SK-N-SH (cell line): ENCODE results near the gene TRMT44. TPM values are rescaled to one million over a fixed set of nuclear protein-coding genes. Genes with fewer than 3 reads are reported as not detected.

ENCODE experiments used
- CTCF ChIA-PET: fragments of 300-600, 350-600 bp; formaldehyde crosslinking; extraction: SDS; loops from one replicate; lab custom pipeline; 2021; lab: Yijun Ruan, JAX
- POLR2A ChIA-PET: fragments of 350-600 bp; sonication (Branson Sonifier 250); formaldehyde crosslinking; extraction: SDS; loops from one replicate; lab custom pipeline; 2020; ENCODE audit warnings: antibody characterized with exemption, inconsistent platforms; lab: Yijun Ruan, JAX
- DNase-seq: peaks from one replicate; pipeline ENCODE4 v3.0.0; 2012
- H2AFZ ChIP-seq: fragments of 200-600 bp; sonication (generic); 2 replicates; pipeline ENCODE4 v1.8.1; 2016; ENCODE audit warnings: antibody characterized with exemption, mild to moderate bottlenecking, low read depth
- H3F3A ChIP-seq: fragments of 200-600 bp; sonication (generic); replicated peaks from 2 replicates; pipeline ENCODE3; 2016; ENCODE audit warnings: antibody characterized with exemption, mild to moderate bottlenecking; ENCODE audit not compliant: insufficient read depth
- H3K27ac ChIP-seq, 2 experiments: fragments of 200-500 bp in 1 of 2; fragments of 200-600 bp in 1 of 2; sonication (Bioruptor generic) in 1 of 2; sonication (generic), shearing (Covaris generic) in 1 of 2; 2 replicates each; pipeline versions ENCODE4 v1.5.1 to v1.6.1; 2014 to 2016; ENCODE audit warnings: low read depth in 2 of 2, inconsistent platforms in 1 of 2, low read length in 1 of 2, mild to moderate bottlenecking in 1 of 2, mixed read lengths in 1 of 2
- H3K27me3 ChIP-seq: fragments of 200-600 bp; sonication (generic), shearing (Covaris generic); 2 replicates; pipeline ENCODE4 v1.6.1; 2016; ENCODE audit warnings: mixed run types; ENCODE audit not compliant: insufficient read depth
- H3K36me3 ChIP-seq, 2 experiments: fragments of 200-500 bp in 1 of 2; fragments of 200-600 bp in 1 of 2; sonication (Bioruptor generic) in 1 of 2; sonication (generic) in 1 of 2; replicated peaks in 1 of 2; 2 replicates each; pipeline versions ENCODE3 to v1.5.1; 2014 to 2016; ENCODE audit warnings: low read length in 1 of 2, mild to moderate bottlenecking in 1 of 2; ENCODE audit not compliant: insufficient read depth in 2 of 2, control insufficient read depth in 1 of 2
- H3K4me1 ChIP-seq, 2 experiments: fragments of 200-500 bp in 1 of 2; fragments of 200-600 bp in 1 of 2; sonication (Bioruptor generic) in 1 of 2; sonication (generic), shearing (Covaris generic) in 1 of 2; 2 replicates each; pipeline versions ENCODE4 v1.5.1 to v1.6.1; 2014 to 2016; ENCODE audit warnings: low read depth in 1 of 2, low read length in 1 of 2, mixed run types in 1 of 2; ENCODE audit not compliant: insufficient read depth in 2 of 2, control insufficient read depth in 1 of 2
- H3K4me2 ChIP-seq: fragments of 200-600 bp; sonication (generic), shearing (Covaris generic); 2 replicates; pipeline ENCODE4 v1.6.1; 2017; ENCODE audit warnings: mixed run types
- H3K4me3 ChIP-seq, 2 experiments: fragments of 200-500 bp in 1 of 2; fragments of 200-600 bp in 1 of 2; sonication (Bioruptor generic) in 1 of 2; sonication (generic), shearing (Covaris generic) in 1 of 2; 2 replicates each; pipeline versions ENCODE4 v1.5.1 to v1.8.1; 2014 to 2016; ENCODE audit warnings: low read depth in 2 of 2, inconsistent platforms in 1 of 2, low read length in 1 of 2, mild to moderate bottlenecking in 1 of 2, mixed read lengths in 1 of 2, moderate library complexity in 1 of 2
- H3K79me2 ChIP-seq: fragments of 200-600 bp; sonication (generic); 2 replicates; pipeline ENCODE4 v1.8.1; 2017; ENCODE audit warnings: mild to moderate bottlenecking; ENCODE audit not compliant: insufficient read depth
- H3K9ac ChIP-seq: fragments of 200-600 bp; sonication (generic); 2 replicates; pipeline ENCODE4 v1.6.1; 2017; ENCODE audit warnings: mixed run types
- H3K9me2 ChIP-seq: fragments of 200-600 bp; sonication (generic); 2 replicates; pipeline ENCODE4 v1.6.1; 2017; ENCODE audit warnings: mixed run types
- H3K9me3 ChIP-seq: fragments of 200-600 bp; sonication (generic); 2 replicates; pipeline ENCODE4 v1.6.1; 2017; ENCODE audit warnings: mixed run types, mild to moderate bottlenecking, moderate library complexity
- H4K20me1 ChIP-seq: fragments of 200-600 bp; sonication (generic); 2 replicates; pipeline ENCODE4 v1.6.1; 2017; ENCODE audit warnings: mild to moderate bottlenecking, mixed run types; ENCODE audit not compliant: insufficient read depth
- FOXM1 ChIP-seq: IDR thresholded peaks from 2 replicates; pipeline ENCODE4 v1.4.0; 2012; ENCODE audit warnings: low read depth, mild to moderate bottlenecking
- RFX5 ChIP-seq: IDR thresholded peaks from 2 replicates; pipeline ENCODE4 v1.6.1; 2012; ENCODE audit warnings: mild to moderate bottlenecking, improper control_type of control experiment, low read length
- TAF1 ChIP-seq: IDR thresholded peaks from 2 replicates; pipeline ENCODE4 v1.6.1; 2012; ENCODE audit warnings: low read depth, mild to moderate bottlenecking, low read length, moderate library complexity, borderline replicate concordance
- TCF12 ChIP-seq: IDR thresholded peaks from 2 replicates; pipeline ENCODE4 v1.4.0; 2012
- TEAD4 ChIP-seq: IDR thresholded peaks from 2 replicates; pipeline ENCODE4 v1.4.0; 2012; ENCODE audit warnings: mild to moderate bottlenecking, borderline replicate concordance; ENCODE audit not compliant: insufficient read depth
- YY1 ChIP-seq: IDR thresholded peaks from 2 replicates; pipeline ENCODE4 v1.4.0; 2012; ENCODE audit warnings: low read depth, mild to moderate bottlenecking
- ZBTB33 ChIP-seq: IDR thresholded peaks from 2 replicates; pipeline ENCODE4 v1.4.0; 2012; ENCODE audit warnings: low read depth, borderline replicate concordance
- WGBS: methylation state at CpG from one replicate; pipeline ENCODE4 v1.1.6; 2017; ENCODE audit warnings: low lambda C conversion rate; 5-methylcytosine and 5-hydroxymethylcytosine counted together
- polyA plus RNA-seq, 3 experiments: library from polyadenylated mRNA; depleted of rRNA; stranded (reverse); fragments of >200 nt; gene quantifications; 2 replicates each; pipeline ENCODE4 v1.2.3, GENCODE V29; 2012
- TF ChIP-seq, protein P1 (sequence below): IDR thresholded peaks from 2 replicates; pipeline ENCODE4; 2012
- TF ChIP-seq, protein P2 (sequence below): fragments of 150-350 bp; IDR thresholded peaks from 2 replicates; pipeline ENCODE4 v1.6.1; 2016; ENCODE audit warnings: mild to moderate bottlenecking, low read depth, low read length

TRMT44 gene
- polyA plus RNA-seq, 1 of the 3 experiments (the other 2 are of a cell fraction) = 6.0 TPM

- DNase-seq = no peak
- Histone ChIP-seq H2AFZ (no peak overlapping the region), H3K79me2 (no peaks in the 10 kb centered on the region), H3K9ac (no peak overlapping the region), H3F3A (no peaks in the 10 kb centered on the region), H3K9me3 (no peaks in the 10 kb centered on the region), H3K4me1 (no peaks in the 10 kb centered on the region; a peak in 1 of 4 replicates), H3K9me2 (no peaks in the 10 kb centered on the region), H3K4me3 (no peak overlapping the region), H3K36me3 (no peaks in the 10 kb centered on the region), H3K4me2 (no peak overlapping the region), H4K20me1 (no peaks in the 10 kb centered on the region), H3K27me3 (no peaks in the 10 kb centered on the region; the same call in 1 of the 2 replicates), H3K27ac (no peak overlapping the region)
- TF ChIP-seq TCF12 (0 out of 2 replicates have a peak, but pooled peaks have one; percentile 23), ZBTB33 (no peak)
- TF ChIP-seq, protein P1, sequence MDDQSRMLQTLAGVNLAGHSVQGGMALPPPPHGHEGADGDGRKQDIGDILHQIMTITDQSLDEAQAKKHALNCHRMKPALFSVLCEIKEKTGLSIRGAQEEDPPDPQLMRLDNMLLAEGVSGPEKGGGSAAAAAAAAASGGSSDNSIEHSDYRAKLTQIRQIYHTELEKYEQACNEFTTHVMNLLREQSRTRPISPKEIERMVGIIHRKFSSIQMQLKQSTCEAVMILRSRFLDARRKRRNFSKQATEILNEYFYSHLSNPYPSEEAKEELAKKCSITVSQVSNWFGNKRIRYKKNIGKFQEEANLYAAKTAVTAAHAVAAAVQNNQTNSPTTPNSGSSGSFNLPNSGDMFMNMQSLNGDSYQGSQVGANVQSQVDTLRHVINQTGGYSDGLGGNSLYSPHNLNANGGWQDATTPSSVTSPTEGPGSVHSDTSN = no peak
- POLR2A ChIA-PET = interaction anchor here (0.7 kb wide), 1 partner anchor 135 kb away, joined by 3 read pairs; no protein-coding TSS in a partner anchor
- CTCF ChIA-PET = no interaction called here
- WGBS = 64% methylated on average over 17 of the region's 18 CpGs
Measured at GRCh38 chr4:8515316-8516060, 74.9 kb downstream of the TRMT44 start.

- no peaks in the 10 kb centered on the region; a peak in 1 of 4 replicates for H3K4me1 ChIP-seq
- H4K20me1 ChIP-seq = no peaks in the 10 kb centered on the region
- H3K27me3 ChIP-seq = no peaks in the 10 kb centered on the region; the same call in 1 of the 2 replicates
- H3K9me3 ChIP-seq = no peaks in the 10 kb centered on the region
- WGBS = 74% methylated on average over 14 of the region's 14 CpGs
- H3K9me2 ChIP-seq = no peaks in the 10 kb centered on the region
- no peak overlapping the region for H3K4me2 ChIP-seq
- no peak for TF ChIP-seq TAF1
- TF ChIP-seq, protein P2, sequence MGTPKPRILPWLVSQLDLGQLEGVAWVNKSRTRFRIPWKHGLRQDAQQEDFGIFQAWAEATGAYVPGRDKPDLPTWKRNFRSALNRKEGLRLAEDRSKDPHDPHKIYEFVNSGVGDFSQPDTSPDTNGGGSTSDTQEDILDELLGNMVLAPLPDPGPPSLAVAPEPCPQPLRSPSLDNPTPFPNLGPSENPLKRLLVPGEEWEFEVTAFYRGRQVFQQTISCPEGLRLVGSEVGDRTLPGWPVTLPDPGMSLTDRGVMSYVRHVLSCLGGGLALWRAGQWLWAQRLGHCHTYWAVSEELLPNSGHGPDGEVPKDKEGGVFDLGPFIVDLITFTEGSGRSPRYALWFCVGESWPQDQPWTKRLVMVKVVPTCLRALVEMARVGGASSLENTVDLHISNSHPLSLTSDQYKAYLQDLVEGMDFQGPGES = no peak
- no peak for TF ChIP-seq FOXM1
- peak; percentile 63; the same call in 1 of the 2 replicates for TF ChIP-seq RFX5
- no peak for TF ChIP-seq YY1
- TF ChIP-seq TEAD4 = no peak
- H2AFZ ChIP-seq = no peak overlapping the region
- H3K79me2 ChIP-seq = no peaks in the 10 kb centered on the region
- no peak for DNase-seq
- H3K4me3 ChIP-seq = no peak overlapping the region
- H3K27ac ChIP-seq = no peak overlapping the region
- H3F3A ChIP-seq = no peaks in the 10 kb centered on the region
- ChIA-PET POLR2A (no interaction called here), CTCF (no interaction called here)
- H3K36me3 ChIP-seq = no peaks in the 10 kb centered on the region
- no peak overlapping the region for H3K9ac ChIP-seq
Measured at GRCh38 chr4:8516061-8516573, 75.5 kb downstream of the TRMT44 start.
